A549 (cell line): ENCODE data around the gene GZMM.

Experiments used
- GATA3 ChIP-seq: IDR thresholded peaks from 2 replicates; pipeline ENCODE4 v1.6.1; 2012; ENCODE audit warnings: borderline replicate concordance
- JUN ChIP-seq, 2 experiments: fragments of >200 bp; sonication (Bioruptor Twin); formaldehyde crosslinking; IDR thresholded peaks; 2 replicates in 1 of 2; 3 replicates in 1 of 2; pipeline ENCODE4 v1.6.1; 2016 to 2017
- NPAS2 ChIP-seq: fragments of 250-450 bp; sonication (Bioruptor Pico); IDR thresholded peaks from 2 replicates; pipeline ENCODE4 v1.8.0; 2022; ENCODE audit warnings: mild to moderate bottlenecking, moderate library complexity, borderline replicate concordance
- NR3C1 ChIP-seq: fragments of >200 bp; sonication (Bioruptor Twin); formaldehyde crosslinking; IDR thresholded peaks from 3 replicates; pipeline ENCODE4 v1.6.1; 2017
- ZSCAN20 ChIP-seq: fragments of 250-450 bp; sonication (Bioruptor Pico); IDR thresholded peaks from 2 replicates; pipeline ENCODE4 v1.8.0; 2022; ENCODE audit warnings: mild to moderate bottlenecking, moderate library complexity
- TF ChIP-seq, protein P1 (sequence below): fragments of 450-650 bp; IDR thresholded peaks from 2 replicates; pipeline ENCODE4 v1.6.1; 2014; ENCODE audit warnings: antibody characterized with exemption
- TF ChIP-seq, protein P2 (sequence below): fragments of 200-600 bp; sonication (generic); IDR thresholded peaks from 2 replicates; pipeline ENCODE4 v1.6.1; 2016; ENCODE audit warnings: antibody characterized with exemption, mild to moderate bottlenecking, moderate library complexity
- TF ChIP-seq, protein P3 (sequence below): fragments of >200 bp; sonication (Bioruptor Twin); formaldehyde crosslinking; IDR thresholded peaks from 3 replicates; pipeline ENCODE4 v1.5.1; 2016
- TF ChIP-seq, protein P4 (sequence below): fragments of >200 bp; sonication (Bioruptor Twin); formaldehyde crosslinking; IDR thresholded peaks from 3 replicates; pipeline ENCODE4 v1.6.1; 2016

DNA sequence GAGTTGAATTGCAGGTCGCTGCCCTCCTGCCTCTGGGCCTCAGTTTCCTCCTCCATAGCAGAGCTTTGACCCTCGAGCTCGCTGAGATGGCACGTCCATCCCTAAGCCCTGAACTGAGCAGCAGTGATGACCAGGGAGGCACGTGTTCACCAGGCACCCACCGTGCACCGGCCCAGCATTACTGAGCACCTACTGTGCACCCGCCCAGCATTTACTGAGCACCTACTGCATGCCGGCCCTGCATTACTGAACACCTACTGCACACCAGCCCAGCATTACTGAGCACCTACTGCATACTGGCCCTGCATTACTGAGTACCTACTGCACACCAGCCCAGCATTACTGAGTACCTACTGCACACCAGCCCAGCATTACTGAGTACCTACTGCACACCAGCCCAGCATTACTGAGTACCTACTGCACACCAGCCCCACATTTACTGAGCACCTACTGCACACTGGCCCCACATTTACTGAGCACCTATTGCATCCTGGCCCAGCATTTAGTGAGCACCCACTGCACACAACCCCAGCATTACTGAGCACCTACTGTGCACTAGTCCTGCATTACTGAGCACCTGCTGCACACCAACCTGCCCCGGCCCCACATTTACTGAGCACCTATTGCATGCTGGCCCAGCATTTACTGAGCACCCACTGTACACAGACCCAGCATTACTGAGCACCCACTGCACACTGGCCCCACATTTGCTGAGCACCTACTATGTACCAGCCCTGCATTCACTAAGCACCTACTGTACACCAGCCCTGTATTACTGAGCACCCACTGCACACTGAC lies 30.3 kb upstream of the GZMM start:
- TF ChIP-seq, protein P1, sequence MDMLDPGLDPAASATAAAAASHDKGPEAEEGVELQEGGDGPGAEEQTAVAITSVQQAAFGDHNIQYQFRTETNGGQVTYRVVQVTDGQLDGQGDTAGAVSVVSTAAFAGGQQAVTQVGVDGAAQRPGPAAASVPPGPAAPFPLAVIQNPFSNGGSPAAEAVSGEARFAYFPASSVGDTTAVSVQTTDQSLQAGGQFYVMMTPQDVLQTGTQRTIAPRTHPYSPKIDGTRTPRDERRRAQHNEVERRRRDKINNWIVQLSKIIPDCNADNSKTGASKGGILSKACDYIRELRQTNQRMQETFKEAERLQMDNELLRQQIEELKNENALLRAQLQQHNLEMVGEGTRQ = no peak
- TF ChIP-seq, protein P2, sequence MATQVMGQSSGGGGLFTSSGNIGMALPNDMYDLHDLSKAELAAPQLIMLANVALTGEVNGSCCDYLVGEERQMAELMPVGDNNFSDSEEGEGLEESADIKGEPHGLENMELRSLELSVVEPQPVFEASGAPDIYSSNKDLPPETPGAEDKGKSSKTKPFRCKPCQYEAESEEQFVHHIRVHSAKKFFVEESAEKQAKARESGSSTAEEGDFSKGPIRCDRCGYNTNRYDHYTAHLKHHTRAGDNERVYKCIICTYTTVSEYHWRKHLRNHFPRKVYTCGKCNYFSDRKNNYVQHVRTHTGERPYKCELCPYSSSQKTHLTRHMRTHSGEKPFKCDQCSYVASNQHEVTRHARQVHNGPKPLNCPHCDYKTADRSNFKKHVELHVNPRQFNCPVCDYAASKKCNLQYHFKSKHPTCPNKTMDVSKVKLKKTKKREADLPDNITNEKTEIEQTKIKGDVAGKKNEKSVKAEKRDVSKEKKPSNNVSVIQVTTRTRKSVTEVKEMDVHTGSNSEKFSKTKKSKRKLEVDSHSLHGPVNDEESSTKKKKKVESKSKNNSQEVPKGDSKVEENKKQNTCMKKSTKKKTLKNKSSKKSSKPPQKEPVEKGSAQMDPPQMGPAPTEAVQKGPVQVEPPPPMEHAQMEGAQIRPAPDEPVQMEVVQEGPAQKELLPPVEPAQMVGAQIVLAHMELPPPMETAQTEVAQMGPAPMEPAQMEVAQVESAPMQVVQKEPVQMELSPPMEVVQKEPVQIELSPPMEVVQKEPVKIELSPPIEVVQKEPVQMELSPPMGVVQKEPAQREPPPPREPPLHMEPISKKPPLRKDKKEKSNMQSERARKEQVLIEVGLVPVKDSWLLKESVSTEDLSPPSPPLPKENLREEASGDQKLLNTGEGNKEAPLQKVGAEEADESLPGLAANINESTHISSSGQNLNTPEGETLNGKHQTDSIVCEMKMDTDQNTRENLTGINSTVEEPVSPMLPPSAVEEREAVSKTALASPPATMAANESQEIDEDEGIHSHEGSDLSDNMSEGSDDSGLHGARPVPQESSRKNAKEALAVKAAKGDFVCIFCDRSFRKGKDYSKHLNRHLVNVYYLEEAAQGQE = no peak
- no peak for TF ChIP-seq NPAS2
- TF ChIP-seq ZSCAN20 (CRISPR knock-in tag) = no peak
- TF ChIP-seq, protein P3, sequence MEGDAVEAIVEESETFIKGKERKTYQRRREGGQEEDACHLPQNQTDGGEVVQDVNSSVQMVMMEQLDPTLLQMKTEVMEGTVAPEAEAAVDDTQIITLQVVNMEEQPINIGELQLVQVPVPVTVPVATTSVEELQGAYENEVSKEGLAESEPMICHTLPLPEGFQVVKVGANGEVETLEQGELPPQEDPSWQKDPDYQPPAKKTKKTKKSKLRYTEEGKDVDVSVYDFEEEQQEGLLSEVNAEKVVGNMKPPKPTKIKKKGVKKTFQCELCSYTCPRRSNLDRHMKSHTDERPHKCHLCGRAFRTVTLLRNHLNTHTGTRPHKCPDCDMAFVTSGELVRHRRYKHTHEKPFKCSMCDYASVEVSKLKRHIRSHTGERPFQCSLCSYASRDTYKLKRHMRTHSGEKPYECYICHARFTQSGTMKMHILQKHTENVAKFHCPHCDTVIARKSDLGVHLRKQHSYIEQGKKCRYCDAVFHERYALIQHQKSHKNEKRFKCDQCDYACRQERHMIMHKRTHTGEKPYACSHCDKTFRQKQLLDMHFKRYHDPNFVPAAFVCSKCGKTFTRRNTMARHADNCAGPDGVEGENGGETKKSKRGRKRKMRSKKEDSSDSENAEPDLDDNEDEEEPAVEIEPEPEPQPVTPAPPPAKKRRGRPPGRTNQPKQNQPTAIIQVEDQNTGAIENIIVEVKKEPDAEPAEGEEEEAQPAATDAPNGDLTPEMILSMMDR = no peak
- no peak for TF ChIP-seq GATA3
- TF ChIP-seq JUN (IDR thresholded peaks at IDR 0.05) = no peak
- TF ChIP-seq, protein P4, sequence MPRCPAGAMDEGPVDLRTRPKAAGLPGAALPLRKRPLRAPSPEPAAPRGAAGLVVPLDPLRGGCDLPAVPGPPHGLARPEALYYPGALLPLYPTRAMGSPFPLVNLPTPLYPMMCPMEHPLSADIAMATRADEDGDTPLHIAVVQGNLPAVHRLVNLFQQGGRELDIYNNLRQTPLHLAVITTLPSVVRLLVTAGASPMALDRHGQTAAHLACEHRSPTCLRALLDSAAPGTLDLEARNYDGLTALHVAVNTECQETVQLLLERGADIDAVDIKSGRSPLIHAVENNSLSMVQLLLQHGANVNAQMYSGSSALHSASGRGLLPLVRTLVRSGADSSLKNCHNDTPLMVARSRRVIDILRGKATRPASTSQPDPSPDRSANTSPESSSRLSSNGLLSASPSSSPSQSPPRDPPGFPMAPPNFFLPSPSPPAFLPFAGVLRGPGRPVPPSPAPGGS = no peak
- no peak for TF ChIP-seq NR3C1
